ENCODE data around the gene C11orf24.

Gene C11orf24

DNA sequence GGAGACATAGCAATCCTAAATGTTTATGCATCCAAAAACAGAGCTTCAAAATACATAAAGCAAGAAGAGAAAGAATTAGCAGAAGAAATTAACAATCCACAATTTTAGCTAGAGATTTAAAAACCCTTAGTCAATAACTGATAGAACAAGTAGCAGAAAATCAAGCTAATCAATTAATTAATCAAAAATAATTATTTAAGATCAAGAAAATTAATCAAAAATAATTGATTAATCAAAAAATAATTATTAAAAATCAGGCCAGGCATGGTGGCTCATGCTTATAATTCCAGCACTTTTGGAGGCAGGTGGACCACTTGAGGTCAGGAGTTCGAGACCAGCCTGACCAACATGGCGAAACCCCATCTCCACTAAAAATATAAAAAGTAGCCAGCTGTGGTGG is 29.2 kb downstream of the C11orf24 start:
- DNase-seq: no peak

DNA sequence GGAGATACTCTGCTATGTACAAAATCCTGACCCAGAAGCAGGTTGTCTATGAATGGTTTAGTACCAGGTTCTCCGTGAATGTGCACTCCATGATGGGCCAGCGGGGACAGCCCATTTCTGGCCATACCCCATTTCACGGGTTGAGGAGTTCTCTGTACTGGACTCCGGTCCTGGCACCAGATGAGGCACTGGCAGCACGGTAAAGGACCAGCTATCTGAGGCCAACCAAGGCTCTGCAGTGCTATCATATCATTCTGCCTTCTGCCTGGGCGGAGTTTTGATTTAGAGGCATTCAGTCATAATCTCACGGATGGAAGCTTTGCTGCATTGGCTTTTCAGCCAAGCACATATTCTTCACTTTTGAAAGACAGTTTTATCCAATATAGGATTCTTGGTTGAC is 40.2 kb downstream of the C11orf24 start:
- no peak for DNase-seq

DNA sequence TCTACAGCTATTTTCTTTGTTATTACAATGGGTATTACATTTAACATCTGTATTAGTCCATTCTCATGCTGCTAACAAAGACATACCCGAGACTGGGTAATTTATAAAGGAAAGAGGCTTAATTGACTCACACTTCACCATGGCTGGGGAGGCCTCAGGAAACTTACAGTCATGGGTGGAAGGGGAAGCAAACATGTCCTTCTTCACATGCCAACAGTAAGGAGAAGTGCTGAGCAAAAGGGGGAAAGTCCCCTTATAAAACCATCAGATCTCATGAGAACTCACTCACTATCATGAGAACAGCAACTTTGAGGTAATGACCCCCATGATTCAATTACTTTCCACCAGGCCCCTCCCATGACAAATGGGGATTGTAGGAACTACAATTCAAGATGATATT is 42.2 kb downstream of the C11orf24 start:
- no peak for DNase-seq

DNA sequence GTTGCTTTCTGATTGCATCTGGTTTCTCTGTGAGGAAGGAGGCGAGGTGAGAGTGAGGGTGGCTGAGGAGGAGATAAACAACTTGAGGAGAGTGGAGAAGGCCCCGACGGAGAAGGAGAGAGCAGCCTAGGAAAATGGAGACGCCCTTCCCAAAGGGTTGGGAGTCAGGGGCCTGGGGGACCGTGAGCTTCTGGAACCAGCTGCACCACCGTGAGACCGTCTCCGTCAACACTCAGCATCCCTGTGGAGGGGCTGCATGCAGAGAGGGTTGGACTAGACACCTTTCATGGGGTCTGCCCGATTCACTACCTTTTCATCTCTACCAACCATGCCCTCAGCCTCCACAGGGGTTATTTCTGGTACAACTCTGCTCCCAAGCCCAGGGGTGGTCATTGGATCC is 45.4 kb downstream of the C11orf24 start:
- DNase-seq: no peak

DNA sequence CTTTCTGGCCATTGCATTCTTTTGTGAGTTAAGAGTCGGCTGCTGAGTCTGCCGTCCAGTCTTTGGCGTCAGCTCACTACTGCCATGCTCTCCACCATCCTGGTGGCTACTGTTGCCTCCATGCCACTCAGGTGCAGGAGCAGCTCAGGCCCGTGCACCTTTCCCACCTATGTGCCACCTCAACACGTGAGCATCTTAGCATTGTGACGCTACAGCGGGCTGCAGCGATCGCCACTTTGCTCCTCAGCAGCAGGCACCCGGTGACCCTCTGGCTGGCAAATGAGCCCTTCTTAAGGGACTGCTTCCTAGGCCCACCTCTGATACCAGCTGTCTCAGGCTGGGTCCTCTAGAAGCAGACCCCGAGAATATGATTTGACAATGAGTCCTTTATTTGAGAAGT is 47.2 kb downstream of the C11orf24 start:
- no peak for DNase-seq

DNA sequence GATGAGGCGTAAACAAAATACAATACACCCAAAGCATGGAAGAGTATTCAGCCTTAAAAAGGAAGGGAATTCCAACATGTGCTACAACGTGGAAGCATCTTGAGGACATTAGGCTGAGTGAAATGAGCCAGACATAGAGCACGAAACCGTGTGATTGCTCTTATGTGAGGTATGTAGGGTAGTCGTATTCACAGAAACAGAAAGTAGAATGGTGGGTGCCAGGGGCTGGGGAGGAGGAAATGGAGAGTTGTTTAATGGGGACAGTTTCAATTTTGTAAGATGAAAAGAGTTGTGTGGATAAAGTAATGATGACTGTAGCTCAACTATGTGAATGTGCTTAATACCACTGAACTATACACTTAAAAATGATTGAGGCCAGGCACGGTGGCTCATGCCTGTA is 48.5 kb downstream of the C11orf24 start:
- DNase-seq: no peak

DNA sequence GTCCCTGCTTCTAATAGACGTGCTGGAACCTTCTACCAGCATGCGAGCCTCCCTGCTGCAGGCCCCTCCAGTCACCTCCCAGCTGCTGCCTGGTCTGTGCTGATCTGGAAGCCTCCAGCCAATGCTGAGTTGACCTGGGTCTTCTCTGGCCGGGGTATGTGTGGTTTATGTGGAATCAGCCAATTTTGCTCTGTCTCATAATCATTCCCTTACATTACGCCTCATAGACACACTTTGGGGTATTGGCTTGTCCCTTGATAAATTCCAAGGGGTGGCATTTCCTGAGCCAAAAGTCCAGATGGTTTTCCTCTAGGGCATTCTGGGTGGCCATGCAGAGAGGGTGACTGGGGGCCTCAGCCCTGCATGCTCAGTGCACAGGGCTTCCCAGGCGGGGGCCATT is 50.4 kb downstream of the C11orf24 start:
- DNase-seq: no peak

DNA sequence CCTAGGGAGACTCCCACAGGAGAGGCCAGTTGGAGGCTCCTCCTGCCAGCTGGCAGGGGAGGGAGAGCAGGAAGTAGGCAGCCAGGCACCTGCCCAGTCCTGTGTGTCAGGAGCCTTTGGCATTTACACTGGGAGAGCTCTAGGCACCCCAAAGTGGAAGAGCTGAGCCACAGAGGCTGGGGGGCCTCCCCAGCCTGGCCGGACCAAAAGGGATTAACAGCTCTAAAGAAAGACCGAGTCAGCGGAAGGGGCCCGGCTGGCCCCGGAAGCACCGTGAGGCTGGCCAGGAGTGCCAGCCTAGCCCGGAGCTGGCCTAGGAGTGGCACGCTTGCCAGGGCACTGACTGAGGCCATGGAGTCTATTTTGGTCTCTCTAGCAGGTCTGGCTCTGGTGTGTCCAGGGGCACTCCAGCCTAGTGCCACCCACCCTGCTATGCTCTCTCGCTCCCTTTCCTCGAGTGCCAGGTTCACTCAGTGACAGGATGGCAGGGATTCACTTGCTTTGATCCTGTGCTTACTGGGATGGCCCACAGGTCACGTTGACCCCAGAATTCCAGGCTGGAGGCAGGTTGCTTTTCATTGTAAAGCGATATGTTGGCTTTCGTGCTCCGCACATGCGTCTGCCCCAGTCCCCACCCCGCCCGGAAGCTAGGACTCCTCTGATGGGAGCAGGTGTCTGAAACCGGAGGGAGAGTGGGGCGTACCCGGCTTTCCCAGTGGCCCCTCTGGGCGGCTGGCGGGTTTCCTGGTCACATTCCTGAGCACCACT is 55.4 kb downstream of the C11orf24 start:
- no peak for DNase-seq

DNA sequence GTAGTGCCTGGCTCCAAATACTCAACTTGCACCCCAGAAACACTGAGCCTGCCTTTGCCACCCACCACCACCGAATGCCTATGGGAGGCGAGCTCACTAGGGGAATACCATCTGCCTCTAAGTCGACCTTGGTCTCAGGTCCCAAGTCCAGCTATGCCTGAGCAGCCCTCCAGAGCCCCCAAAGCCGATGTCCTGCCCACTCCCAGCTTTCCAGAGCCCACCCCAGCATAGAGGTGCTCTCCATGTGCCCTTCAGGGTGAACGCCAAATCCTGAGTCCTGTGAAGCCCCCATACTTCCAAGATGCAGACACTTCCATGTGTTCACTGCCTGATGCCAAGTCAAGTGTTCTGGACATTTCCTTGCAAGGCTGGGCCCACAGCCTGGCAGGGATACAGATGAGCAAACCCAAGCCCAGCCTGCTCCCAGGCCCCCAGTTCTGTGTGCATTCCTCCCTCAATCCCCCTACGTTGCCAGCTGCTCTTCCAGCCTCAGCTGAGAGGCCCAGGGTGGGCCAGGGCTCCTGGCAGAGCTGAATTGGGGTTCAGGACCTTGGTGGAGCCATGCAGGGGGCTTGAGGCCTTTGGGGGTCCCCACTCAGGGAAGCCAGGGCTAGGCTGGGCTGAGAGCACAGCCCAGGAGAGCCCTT is 56.1 kb downstream of the C11orf24 start:
- no peak for DNase-seq

DNA sequence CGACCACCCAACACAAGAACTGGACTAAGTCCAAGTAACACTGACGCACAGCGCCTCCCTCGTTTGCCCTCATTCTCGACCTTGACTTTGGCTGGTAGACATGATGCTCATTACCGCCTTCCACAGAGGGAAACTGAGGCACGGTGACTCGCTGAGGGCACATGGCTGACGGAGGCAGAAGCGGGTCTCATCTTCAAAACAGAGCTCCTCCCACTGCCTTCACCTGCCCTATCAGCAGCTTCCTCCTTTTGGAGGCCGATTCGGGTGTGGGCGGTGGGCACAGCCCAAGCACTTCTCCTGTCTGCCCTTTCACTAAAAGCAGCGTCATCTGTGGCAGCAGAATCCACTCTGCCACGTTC is 56.7 kb downstream of the C11orf24 start:
- peak in 1 of 2 donors; percentile 18 for DNase-seq

DNA sequence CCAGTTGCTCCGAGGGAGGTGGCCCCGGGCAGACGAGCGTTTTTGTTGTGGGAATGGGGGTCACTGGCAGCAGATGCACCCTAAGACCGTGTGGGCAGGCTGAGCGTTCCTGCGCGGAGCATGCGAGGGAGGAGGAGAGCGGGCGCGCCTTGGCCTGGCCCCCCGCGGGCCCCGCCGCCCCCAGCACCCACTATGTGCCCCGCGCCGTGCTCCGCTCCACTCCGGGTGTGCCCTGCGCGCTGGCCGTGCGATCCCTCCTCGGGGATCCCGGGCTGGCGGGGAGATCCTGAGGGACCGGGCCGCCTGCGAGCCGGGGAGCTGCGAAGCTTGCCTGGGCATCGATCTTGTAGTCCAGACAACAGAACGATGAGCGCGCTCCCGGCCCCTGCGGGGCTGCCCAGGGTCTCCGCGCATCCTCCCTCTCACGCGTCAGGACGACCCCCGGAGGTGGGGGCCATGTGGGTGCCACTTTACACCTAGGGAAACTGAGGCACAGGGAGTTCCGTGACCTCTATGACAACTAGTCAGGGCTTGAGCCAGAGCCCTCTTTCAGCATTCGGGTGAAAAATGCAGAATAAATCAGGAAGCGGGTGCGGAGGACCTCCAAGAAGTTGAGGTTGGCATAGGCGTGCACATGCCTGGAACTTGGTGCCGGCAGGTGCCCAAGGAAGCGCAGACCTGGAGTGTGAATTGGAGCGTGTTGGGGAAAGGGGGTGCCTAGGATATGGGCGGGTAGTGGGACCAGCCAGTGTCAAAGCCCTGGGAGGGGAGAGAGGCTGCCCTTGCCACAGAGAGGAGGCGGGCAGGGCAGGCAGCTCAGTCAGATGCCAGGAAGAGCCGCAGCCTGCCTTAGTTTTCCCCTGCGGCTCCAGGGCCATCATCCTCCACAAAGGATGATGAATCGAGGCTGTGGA is 57.3 kb downstream of the C11orf24 start:
- no peak for DNase-seq

DNA sequence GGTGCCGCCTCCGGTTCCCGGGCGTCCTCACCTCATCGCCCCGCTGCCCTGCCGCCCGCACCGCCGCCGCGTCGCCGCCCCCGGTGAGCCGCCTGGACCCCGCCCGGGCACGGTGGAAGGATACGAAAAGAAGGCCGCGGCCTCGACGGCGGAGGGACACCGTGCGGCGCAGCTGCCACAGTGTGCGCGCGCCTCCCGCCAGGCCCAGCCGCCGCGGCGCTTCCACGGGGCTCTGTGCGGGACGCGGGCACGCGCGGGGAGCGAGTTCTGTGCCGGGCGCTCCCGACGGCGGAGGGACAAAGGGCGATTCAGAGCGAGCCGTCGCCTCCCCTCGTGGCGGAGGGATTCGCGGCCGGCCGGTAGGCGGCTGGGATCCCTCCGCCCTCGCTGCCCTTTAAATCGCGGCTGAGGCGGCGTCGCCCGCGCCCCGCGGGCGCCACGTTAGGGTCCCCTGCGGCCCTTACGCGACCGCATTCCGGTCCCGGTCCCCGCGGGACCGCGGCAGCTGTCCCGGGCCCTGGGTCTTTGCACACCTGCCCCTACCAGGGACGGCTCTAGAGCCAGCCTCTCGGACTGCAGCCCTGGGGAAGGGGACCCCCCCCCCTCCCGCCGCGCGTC is 58.1 kb downstream of the C11orf24 start:
- peak; percentile 79 to 85 for DNase-seq

DNA sequence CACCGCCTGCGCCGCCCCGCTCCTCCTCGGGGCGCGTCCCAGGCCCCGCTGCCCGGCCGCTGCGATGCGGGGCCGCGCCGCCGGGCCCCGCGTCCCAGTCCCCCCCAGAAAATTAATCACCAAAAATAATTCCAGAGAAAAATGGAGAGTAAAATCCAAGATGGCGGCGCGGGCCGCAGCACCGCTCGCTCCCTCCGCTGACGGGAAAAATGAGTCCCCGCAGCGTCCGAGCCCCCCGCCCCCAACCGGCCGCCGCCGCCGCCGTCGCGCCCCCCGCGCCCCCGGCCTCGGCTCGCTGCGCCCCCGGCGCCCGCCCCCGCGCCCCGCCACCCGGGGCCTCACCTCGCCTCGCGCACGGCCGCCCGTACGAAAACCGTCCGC is 58.6 kb downstream of the C11orf24 start, which contains the start of gene KMT5B:
Gene KMT5B (minus strand): TSS at position 162 of the 381 bp plus-strand sequence. CDS start 23,220 bp downstream, outside the sequence.
- no peak for DNase-seq

DNA sequence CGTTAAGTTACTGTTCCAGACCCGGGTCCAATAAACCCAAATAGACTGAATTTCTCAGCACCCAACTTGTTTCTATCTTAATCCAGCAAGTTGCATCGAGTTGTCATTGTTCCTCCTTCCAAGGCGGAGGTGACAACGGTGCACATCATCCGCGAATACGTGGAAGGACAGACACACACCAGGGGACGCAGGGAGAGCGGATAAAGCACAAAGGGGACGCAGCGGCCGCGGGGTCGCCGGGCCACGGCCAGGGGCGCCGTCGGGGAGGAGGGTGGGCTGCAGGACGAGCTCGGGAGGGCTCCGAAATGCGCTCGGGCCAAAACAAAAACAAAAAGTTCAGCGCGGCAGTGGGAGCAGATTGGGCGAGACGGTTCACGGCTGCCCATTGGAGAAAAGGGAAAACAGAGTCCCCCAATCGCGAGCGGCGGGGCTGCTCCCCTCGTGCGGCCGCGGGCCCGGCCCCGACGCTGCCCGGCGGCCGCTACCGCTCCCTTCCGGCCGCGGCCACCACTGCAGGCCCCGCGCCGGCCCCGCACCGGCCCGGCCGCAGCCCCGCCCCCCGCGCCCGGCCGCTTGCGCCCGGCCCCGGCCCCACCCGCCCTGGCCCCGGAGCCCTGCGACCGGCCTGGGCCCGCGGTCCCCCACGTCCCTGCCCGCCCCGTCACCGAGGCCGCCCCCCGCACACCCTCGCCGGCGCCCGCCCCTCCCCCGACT is 59.2 kb downstream of the C11orf24 start:
- DNase-seq: peak; percentile 62 to 71

DNA sequence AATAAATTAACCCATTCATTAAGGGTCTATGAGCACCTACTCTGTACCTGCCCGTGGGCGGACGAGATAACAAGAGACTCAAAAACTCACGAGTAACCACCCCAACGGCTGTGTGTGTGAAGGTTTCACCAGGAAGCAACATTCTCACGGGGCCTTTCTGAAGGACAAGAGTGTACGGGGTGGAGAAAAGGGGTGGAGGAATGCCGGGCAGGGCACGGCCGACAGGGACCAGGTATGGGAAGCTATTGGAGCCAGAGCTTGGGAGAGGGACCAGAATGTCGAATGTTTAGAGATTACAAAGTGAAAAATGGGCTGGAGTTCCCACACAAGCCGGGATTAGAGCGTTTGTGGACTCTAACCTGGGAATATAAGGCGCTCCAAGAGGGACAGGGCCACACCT is 60.2 kb downstream of the C11orf24 start:
- DNase-seq: no peak
